K562 (cell line): ENCODE data around the gene LAMTOR4. TPM values are rescaled to one million over a fixed set of nuclear protein-coding genes. Genes with fewer than 3 reads are reported as not detected.

Source experiments
- BRD9 ChIP-seq: fragments of 450-650 bp; IDR thresholded peaks from 2 replicates; pipeline ENCODE4 v1.6.1; 2018; ENCODE audit warnings: low read depth; ENCODE audit not compliant: partially characterized antibody
- CBFA2T3 ChIP-seq: fragments of 450-650 bp; IDR thresholded peaks from 2 replicates; pipeline ENCODE4 v1.6.1; 2017
- DIDO1 ChIP-seq: fragments of 450-650 bp; IDR thresholded peaks from 2 replicates; pipeline ENCODE4 v1.6.1; 2016; ENCODE audit warnings: low read depth, missing biosample characterization, missing genetic modification characterization
- HLTF ChIP-seq: fragments of 450-650 bp; IDR thresholded peaks from 2 replicates; pipeline ENCODE4 v1.6.1; 2016
- MAFG ChIP-seq: fragments of 450-650 bp; conservative IDR thresholded peaks from 2 replicates; pipeline ENCODE4 v1.6.1; 2016; ENCODE audit warnings: missing genetic modification characterization, missing compliant biosample characterization
- MEF2A ChIP-seq: IDR thresholded peaks from 2 replicates; pipeline ENCODE4 v1.6.1; 2011; ENCODE audit warnings: low read depth, mild to moderate bottlenecking, low read length, moderate library complexity; ENCODE audit not compliant: control insufficient read depth
- SRSF3 ChIP-seq: fragments of 200-400 bp; formaldehyde crosslinking; IDR thresholded peaks from 2 replicates; pipeline ENCODE4 v1.6.1; 2016; ENCODE audit warnings: mild to moderate bottlenecking, low read length, moderate library complexity; ENCODE audit not compliant: insufficient read depth
- TCF7L2 ChIP-seq: fragments of 150-350 bp; IDR thresholded peaks from 2 replicates; pipeline ENCODE4 v1.6.1; 2016; ENCODE audit warnings: low read depth, mild to moderate bottlenecking, low read length, moderate library complexity
- ZNF140 ChIP-seq: fragments of 250-450 bp; sonication (Bioruptor Pico); IDR thresholded peaks from 2 replicates; pipeline ENCODE4 v1.8.0; 2021; ENCODE audit warnings: moderate library complexity, mild to moderate bottlenecking, inconsistent platforms
- ZNF384 ChIP-seq: IDR thresholded peaks from 2 replicates; pipeline ENCODE4 v1.6.1; 2012; ENCODE audit warnings: low read depth, low read length, improper control_type of control experiment
- ZNF696 ChIP-seq: fragments of 250-450 bp; sonication (Bioruptor Pico); conservative IDR thresholded peaks from 2 replicates; pipeline ENCODE4 v1.4.0; 2020; ENCODE audit warnings: mild to moderate bottlenecking, moderate library complexity
- polyA plus RNA-seq, 8 experiments: library from polyadenylated mRNA; depleted of rRNA in 4 of 8; stranded (reverse) in 5 of 8; unstranded in 3 of 8; fragments of >200 nt; fragmentation: Nextera tagmentation in 2 of 8; fragmentation: Illumina TruSeq in 1 of 8; extraction: Ambion mirVana in 2 of 8; extraction: Trizol in 1 of 8; gene quantifications; 2 replicates each; pipeline versions ENCODE4 v1.2.1 to v1.2.3, GENCODE V29; 2011 to 2014; ENCODE audit warnings: inconsistent platforms in 1 of 8, missing spikeins in 1 of 8
- total RNA-seq, 7 experiments: library from RNA; depleted of rRNA in 6 of 7; stranded (reverse); fragments of >200 nt in 6 of 7; fragmentation: Illumina TruSeq in 2 of 7; extraction: Trizol in 2 of 7; gene quantifications; 2 replicates each; pipeline versions ENCODE4 v1.2.1 to v1.2.3, GENCODE V29; 2011 to 2021; ENCODE audit warnings: low replicate concordance in 1 of 7
- TF ChIP-seq, protein P1 (sequence below): sonication (generic); formaldehyde crosslinking; IDR thresholded peaks from 2 replicates; pipeline ENCODE4 v1.8.1; 2023; ENCODE audit warnings: mild to moderate bottlenecking, missing genetic modification reagents, moderate library complexity
- TF ChIP-seq, protein P2 (sequence below): sonication (generic); formaldehyde crosslinking; IDR thresholded peaks from 2 replicates; pipeline ENCODE4 v1.8.1; 2023; ENCODE audit warnings: mild to moderate bottlenecking, missing genetic modification reagents

Gene LAMTOR4
- total and polyA plus RNA-seq, 9 of the 15 experiments (the other 6 are each of a cell fraction or from before 2014, with no cell fraction given): 79.6 to 314 (median 195) TPM

DNA sequence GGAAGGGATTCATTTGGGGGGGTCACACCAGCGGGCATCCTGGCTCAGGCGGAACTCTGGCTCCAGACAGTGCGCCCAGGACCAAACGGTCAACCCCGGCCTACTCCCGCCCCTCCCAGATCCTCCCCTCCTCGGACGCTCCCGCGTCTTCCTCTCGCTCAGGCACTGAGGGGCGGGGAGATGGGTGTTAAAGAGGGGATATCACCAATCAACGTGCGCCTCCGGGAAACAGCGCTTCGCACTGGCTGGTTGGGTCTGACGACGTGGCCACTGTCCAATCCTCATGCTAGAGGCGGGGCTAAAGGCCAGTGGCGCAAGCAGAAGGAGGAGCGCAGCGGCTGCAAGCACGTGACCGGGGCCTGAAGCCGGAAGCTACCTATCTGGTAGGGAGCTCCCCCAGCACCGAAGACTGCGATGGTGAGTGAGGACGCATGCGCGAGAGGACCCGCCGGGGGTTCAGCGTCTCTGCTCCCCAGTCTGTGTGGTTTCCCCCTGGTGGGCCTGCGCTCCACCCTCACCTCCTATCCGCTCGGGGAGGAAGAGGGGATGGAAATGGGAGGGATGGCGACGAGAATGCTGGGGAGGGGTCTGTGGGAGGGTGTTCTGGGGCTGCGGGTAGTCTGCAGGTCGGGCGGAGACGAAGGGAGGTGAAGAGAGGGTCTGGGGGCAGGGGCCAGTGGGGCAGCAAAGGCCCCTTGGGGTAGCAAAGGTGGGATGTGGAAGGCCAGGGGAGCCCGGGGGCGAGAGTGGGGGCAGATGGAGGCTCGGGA is at the start of gene LAMTOR4 (continued):
- TF ChIP-seq ZNF696 (CRISPR knock-in tag): no peak
- peak; percentile 69; the same call in 1 of the 2 replicates for TF ChIP-seq DIDO1 (tag)
- TF ChIP-seq, protein P1, sequence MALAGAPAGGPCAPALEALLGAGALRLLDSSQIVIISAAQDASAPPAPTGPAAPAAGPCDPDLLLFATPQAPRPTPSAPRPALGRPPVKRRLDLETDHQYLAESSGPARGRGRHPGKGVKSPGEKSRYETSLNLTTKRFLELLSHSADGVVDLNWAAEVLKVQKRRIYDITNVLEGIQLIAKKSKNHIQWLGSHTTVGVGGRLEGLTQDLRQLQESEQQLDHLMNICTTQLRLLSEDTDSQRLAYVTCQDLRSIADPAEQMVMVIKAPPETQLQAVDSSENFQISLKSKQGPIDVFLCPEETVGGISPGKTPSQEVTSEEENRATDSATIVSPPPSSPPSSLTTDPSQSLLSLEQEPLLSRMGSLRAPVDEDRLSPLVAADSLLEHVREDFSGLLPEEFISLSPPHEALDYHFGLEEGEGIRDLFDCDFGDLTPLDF (CRISPR knock-in tag): no peak; the same call in 1 of the 2 replicates
- TF ChIP-seq, protein P2, sequence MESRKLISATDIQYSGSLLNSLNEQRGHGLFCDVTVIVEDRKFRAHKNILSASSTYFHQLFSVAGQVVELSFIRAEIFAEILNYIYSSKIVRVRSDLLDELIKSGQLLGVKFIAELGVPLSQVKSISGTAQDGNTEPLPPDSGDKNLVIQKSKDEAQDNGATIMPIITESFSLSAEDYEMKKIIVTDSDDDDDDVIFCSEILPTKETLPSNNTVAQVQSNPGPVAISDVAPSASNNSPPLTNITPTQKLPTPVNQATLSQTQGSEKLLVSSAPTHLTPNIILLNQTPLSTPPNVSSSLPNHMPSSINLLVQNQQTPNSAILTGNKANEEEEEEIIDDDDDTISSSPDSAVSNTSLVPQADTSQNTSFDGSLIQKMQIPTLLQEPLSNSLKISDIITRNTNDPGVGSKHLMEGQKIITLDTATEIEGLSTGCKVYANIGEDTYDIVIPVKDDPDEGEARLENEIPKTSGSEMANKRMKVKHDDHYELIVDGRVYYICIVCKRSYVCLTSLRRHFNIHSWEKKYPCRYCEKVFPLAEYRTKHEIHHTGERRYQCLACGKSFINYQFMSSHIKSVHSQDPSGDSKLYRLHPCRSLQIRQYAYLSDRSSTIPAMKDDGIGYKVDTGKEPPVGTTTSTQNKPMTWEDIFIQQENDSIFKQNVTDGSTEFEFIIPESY (CRISPR knock-in tag): no peak
- no peak for TF ChIP-seq HLTF
- no peak for TF ChIP-seq MAFG (tag)
- no peak for TF ChIP-seq ZNF140 (CRISPR knock-in tag)
- no peak for TF ChIP-seq MEF2A
- no peak for TF ChIP-seq CBFA2T3
- TF ChIP-seq SRSF3: no peak
- 0 out of 2 replicates have a peak, but pooled peaks have one; percentile 29 for TF ChIP-seq TCF7L2
- TF ChIP-seq BRD9: no peak
- no peak for TF ChIP-seq ZNF384
